B cell (primary cell): ENCODE data around the gene NF2. TPM values are rescaled to one million over a fixed set of nuclear protein-coding genes. Genes with fewer than 3 reads are reported as not detected.

ENCODE experiments used
- ATAC-seq: fragments of 200-7000 bp; cut with Tn5 transposase; one replicate; pipeline ENCODE4 v1.10.0; 2021; ENCODE audit warnings: low read depth, mild to moderate bottlenecking, moderate number of reproducible peaks, moderate library complexity
- CTCF ChIA-PET: fragments of 350-600 bp; sonication (Branson Sonifier 250); formaldehyde crosslinking; loops from one replicate; lab custom pipeline; 2021; ENCODE audit warnings: antibody characterized with exemption, inconsistent platforms; lab: Charles Lee
- POLR2A ChIA-PET: fragments of 350-600 bp; sonication (Branson Sonifier 250); formaldehyde crosslinking; loops from one replicate; lab custom pipeline; 2021; ENCODE audit warnings: antibody characterized with exemption; lab: Charles Lee
- DNase-seq: peaks from one replicate; pipeline ENCODE4 v3.0.0; 2013
- H2AFZ ChIP-seq: 2 replicates; pipeline ENCODE4 v1.6.1; 2012; ENCODE audit warnings: mild to moderate bottlenecking, low read depth, low read length; ENCODE audit not compliant: insufficient read depth, poor library complexity, severe bottlenecking
- H3K27ac ChIP-seq, 2 donors: 1 replicate in 1 of 2; 2 replicates in 1 of 2; pipeline ENCODE4 v1.5.1; 2012 to 2013; ENCODE audit warnings: low read length in 2 of 2, mild to moderate bottlenecking in 2 of 2, moderate library complexity in 1 of 2
- H3K27me3 ChIP-seq, 4 experiments: fragments of 200-600 bp in 1 of 4; sonication (generic) in 1 of 4; replicated peaks in 1 of 4; 1 replicate in 2 of 4; 2 replicates in 2 of 4; pipeline versions ENCODE4 v1.6.1 to v1.7.0; 2013 to 2016; ENCODE audit warnings: low read length in 3 of 4, mild to moderate bottlenecking in 2 of 4, mixed read lengths in 1 of 4, moderate library complexity in 1 of 4; ENCODE audit not compliant: insufficient read depth in 4 of 4, control insufficient read depth in 3 of 4; ENCODE audit errors: control extremely low read depth in 1 of 4
- H3K36me3 ChIP-seq, 2 experiments: replicated peaks in 1 of 2; 1 replicate in 1 of 2; 2 replicates in 1 of 2; pipeline versions ENCODE4 v1.6.1 to v1.7.1; 2013; ENCODE audit warnings: low read length in 1 of 2; ENCODE audit not compliant: insufficient read depth in 2 of 2, control insufficient read depth in 1 of 2; ENCODE audit errors: control extremely low read depth in 1 of 2, extremely low read depth in 1 of 2
- H3K4me1 ChIP-seq, 2 donors: fragments of 200-600 bp in 1 of 2; sonication (generic) in 1 of 2; 1 replicate in 1 of 2; 2 replicates in 1 of 2; pipeline versions ENCODE4 v1.5.1 to v1.6.1; 2013 to 2017; ENCODE audit warnings: low read length in 2 of 2; ENCODE audit not compliant: control insufficient read depth in 2 of 2, insufficient read depth in 2 of 2
- H3K4me2 ChIP-seq: replicated peaks from 2 replicates; pipeline ENCODE3; 2012; ENCODE audit warnings: mild to moderate bottlenecking, low read depth, low read length; ENCODE audit not compliant: poor library complexity, severe bottlenecking
- H3K4me3 ChIP-seq, 5 experiments: fragments of 200-600 bp in 1 of 5; sonication (generic) in 1 of 5; 1 replicate in 3 of 5; 2 replicates in 2 of 5; pipeline versions ENCODE4 v1.5.1 to v1.7.0; 2011 to 2016; ENCODE audit warnings: low read length in 4 of 5, mild to moderate bottlenecking in 4 of 5, low read depth in 2 of 5, control low read depth in 1 of 5, moderate library complexity in 1 of 5; ENCODE audit not compliant: insufficient read depth in 1 of 5; ENCODE audit errors: control extremely low read depth in 1 of 5, extremely low read depth in 1 of 5
- H3K79me2 ChIP-seq: fragments of 200-600 bp; sonication (generic); one replicate; pipeline ENCODE4 v1.6.0; 2016; ENCODE audit warnings: low read length; ENCODE audit not compliant: control insufficient read depth, insufficient read depth
- H3K9ac ChIP-seq: fragments of 200-600 bp; sonication (generic); 2 replicates; pipeline ENCODE4 v1.6.1; 2017; ENCODE audit warnings: mild to moderate bottlenecking, low read length, moderate library complexity
- H3K9me3 ChIP-seq, 3 donors: one replicate each; pipeline versions ENCODE4 v1.6.1 to v1.7.1; 2013; ENCODE audit warnings: low read length in 2 of 3; ENCODE audit not compliant: control insufficient read depth in 2 of 3, insufficient read depth in 1 of 3; ENCODE audit errors: control extremely low read depth in 1 of 3
- H4K20me1 ChIP-seq: 2 replicates; pipeline ENCODE4 v1.6.0; 2012; ENCODE audit warnings: mild to moderate bottlenecking, low read length; ENCODE audit not compliant: insufficient read depth, control insufficient read depth, poor library complexity, severe bottlenecking
- H3K27ac Mint-ChIP-seq: one replicate; pipeline ENCODE4 v1.8.0; 2021; ENCODE audit warnings: mixed read lengths
- H3K27me3 Mint-ChIP-seq: one replicate; pipeline ENCODE4 v1.8.0; 2021; ENCODE audit warnings: mixed read lengths
- H3K4me1 Mint-ChIP-seq: one replicate; pipeline ENCODE4 v1.8.0; 2021; ENCODE audit warnings: mixed read lengths
- H3K4me3 Mint-ChIP-seq: one replicate; pipeline ENCODE4 v1.8.0; 2021; ENCODE audit warnings: mixed read lengths
- H3K9me3 Mint-ChIP-seq: one replicate; pipeline ENCODE4 v1.8.0; 2022; ENCODE audit warnings: mixed read lengths; ENCODE audit not compliant: insufficient read depth
- EZH2 ChIP-seq: IDR thresholded peaks from 2 replicates; pipeline ENCODE4 v1.6.1; 2012; ENCODE audit warnings: borderline replicate concordance, low read depth, mild to moderate bottlenecking, moderate library complexity, low read length; ENCODE audit not compliant: insufficient read depth, poor library complexity, severe bottlenecking
- WGBS: methylation state at CpG from one replicate; pipeline ENCODE4 v1.1.5; 2013; ENCODE audit warnings: missing lambda C conversion rate; ENCODE audit not compliant: insufficient coverage; 5-methylcytosine and 5-hydroxymethylcytosine counted together
- intact Hi-C: fragments of 100-400 bp; cut with micrococcal nuclease; formaldehyde crosslinking; loops from one replicate; pipeline ENCODE4 v1.10.0; 2022
- polyA plus RNA-seq: library from polyadenylated mRNA; depleted of rRNA; stranded (reverse); fragments of >200 nt; gene quantifications from 2 replicates; pipeline ENCODE4 v1.2.3, GENCODE V29; 2012
- total RNA-seq, 2 donors: library from RNA; stranded (reverse); fragments of 120-200 nt in 1 of 2; gene quantifications; 1 replicate in 1 of 2; 2 replicates in 1 of 2; pipeline versions ENCODE4 v1.2.3 to v1.2.4, GENCODE V29; 2013 to 2022
- TF ChIP-seq, protein P1 (sequence below): fragments of 200-600 bp; IDR thresholded peaks from one replicate; pipeline ENCODE4 v1.8.0; 2022; ENCODE audit warnings: antibody characterized with exemption, mild to moderate bottlenecking

Gene NF2
- total and polyA plus RNA-seq, 2 donors (not counting 1 experiment from before 2014, with no cell fraction given): 9.4 to 26.6 TPM

DNA sequence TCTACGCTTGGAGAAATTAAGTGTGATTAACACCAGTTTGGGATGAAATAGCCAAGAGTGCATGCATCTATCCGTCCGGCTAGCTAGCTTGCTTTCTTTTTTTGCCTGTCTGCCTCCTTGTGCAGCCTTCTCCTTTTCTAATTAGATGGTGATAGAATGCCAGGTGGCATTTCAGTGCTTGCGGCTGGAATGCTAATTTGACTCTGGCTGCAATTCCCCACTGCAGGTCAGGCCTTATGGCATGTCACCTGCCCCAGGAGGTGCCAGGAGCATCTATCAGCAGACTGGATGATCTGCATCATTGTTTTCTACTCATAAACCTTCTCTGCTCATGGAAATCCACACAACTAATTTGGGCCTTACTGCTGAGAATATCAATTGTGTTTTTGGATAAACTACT is 65.2 kb downstream of the NF2 start:
- no peak overlapping the region for H3K4me3 Mint-ChIP-seq
- H3K27ac Mint-ChIP-seq: no peak overlapping the region
- TF ChIP-seq, protein P1, sequence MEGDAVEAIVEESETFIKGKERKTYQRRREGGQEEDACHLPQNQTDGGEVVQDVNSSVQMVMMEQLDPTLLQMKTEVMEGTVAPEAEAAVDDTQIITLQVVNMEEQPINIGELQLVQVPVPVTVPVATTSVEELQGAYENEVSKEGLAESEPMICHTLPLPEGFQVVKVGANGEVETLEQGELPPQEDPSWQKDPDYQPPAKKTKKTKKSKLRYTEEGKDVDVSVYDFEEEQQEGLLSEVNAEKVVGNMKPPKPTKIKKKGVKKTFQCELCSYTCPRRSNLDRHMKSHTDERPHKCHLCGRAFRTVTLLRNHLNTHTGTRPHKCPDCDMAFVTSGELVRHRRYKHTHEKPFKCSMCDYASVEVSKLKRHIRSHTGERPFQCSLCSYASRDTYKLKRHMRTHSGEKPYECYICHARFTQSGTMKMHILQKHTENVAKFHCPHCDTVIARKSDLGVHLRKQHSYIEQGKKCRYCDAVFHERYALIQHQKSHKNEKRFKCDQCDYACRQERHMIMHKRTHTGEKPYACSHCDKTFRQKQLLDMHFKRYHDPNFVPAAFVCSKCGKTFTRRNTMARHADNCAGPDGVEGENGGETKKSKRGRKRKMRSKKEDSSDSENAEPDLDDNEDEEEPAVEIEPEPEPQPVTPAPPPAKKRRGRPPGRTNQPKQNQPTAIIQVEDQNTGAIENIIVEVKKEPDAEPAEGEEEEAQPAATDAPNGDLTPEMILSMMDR: no peak
- no peak for TF ChIP-seq EZH2
- Histone ChIP-seq H3K27ac (no peak overlapping the region), H3K4me2 (no peak overlapping the region), H2AFZ (no peak overlapping the region), H3K9me3 (no peaks in the 10 kb centered on the region), H3K79me2 (no peaks in the 10 kb centered on the region), H3K27me3 (no peaks in the 10 kb centered on the region), H3K4me3 (no peak overlapping the region), H4K20me1 (no peaks in the 10 kb centered on the region), H3K36me3 (peaks cover 0 to 61% of the 10 kb centered on the region in 2 experiments), H3K4me1 (no peaks in the 10 kb centered on the region), H3K9ac (no peak overlapping the region)
- POLR2A ChIA-PET: no interaction called here
- CTCF ChIA-PET: no interaction called here
- intact Hi-C loops: no loop called here
- H3K9me3 Mint-ChIP-seq: no peaks in the 10 kb centered on the region
- no peaks in the 10 kb centered on the region for H3K4me1 Mint-ChIP-seq
- ATAC-seq (no peak), DNase-seq (no peak)
- no peaks in the 10 kb centered on the region for H3K27me3 Mint-ChIP-seq
- WGBS: 94% methylated on average over 2 of the region's 4 CpGs

DNA sequence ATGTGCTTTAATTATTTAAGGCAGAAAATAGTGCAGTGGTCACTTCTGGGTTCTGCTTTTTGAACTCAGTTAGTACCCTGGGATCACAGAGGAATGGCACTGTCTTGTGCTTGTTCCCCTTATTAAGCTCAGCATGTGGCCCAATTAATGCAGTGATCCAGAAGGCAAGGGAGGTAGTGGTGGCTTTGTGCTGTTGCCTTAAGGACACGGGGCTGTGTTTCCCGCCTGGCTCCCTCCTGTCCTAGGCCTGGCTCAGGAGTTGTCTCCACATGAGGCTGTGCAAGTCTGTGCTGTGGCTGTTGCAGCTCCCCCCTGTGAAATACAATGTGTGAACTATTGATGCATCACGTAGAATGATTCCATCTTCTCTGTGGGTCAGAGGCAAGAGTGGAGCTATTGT is 67.2 kb downstream of the NF2 start:
- Mint-ChIP-seq H3K27me3 (no peaks in the 10 kb centered on the region), H3K4me3 (no peak overlapping the region), H3K4me1 (no peaks in the 10 kb centered on the region), H3K9me3 (no peaks in the 10 kb centered on the region), H3K27ac (no peak overlapping the region)
- no peak for TF ChIP-seq EZH2
- TF ChIP-seq, protein P1: no peak
- no peaks in the 10 kb centered on the region for H3K9me3 ChIP-seq
- no peak overlapping the region for H3K4me2 ChIP-seq
- DNase-seq (no peak), ATAC-seq (no peak)
- no peaks in the 10 kb centered on the region for H3K4me1 ChIP-seq
- H3K4me3 ChIP-seq: no peak overlapping the region
- H3K79me2 ChIP-seq: no peaks in the 10 kb centered on the region
- no peak overlapping the region for H3K27ac ChIP-seq
- H3K27me3 ChIP-seq: no peaks in the 10 kb centered on the region
- no peak overlapping the region for H3K9ac ChIP-seq
- no peak overlapping the region for H2AFZ ChIP-seq
- H4K20me1 ChIP-seq: no peaks in the 10 kb centered on the region
- WGBS: 100% methylated on average over 3 of the region's 3 CpGs
- ChIA-PET CTCF (no interaction called here), POLR2A (no interaction called here)
- intact Hi-C loops: no loop called here
- H3K36me3 ChIP-seq: peaks cover 0 to 71% of the 10 kb centered on the region in 2 experiments
